ENCODE data around the gene MEN1.

MEN1 gene

DNA sequence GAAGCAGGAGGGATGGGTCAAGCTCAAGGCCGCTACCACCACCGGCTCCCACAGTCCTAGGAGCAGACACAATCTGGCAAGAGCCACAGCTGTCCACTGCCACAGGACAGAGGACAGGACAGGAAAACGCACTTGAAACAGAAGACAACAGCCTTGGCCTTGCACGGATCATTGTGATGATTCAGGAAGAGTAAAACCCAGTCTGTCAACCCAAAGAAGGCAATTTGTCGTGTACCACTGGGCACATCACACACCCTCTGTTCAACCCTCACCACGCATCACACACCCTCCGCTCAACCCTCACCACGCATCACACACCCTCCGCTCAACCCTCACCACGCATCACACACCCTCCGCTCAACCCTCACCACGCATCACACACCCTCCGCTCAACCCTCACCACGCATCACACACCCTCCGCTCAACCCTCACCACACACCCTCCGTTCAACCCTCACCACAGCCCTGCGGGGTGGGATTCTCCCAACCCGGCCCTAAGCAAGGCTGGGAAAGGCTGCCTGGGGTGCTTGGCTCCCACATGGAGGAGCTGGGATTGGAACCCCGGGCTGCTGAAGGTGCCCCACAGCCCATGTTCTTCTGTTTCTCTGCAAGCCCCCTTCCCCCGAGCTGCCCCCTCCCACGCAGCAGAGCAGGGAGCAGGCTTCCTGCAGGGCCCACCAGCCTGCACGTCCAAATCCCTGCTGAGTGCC is 45.4 kb upstream of the MEN1 start:
- no peak overlapping the region for H3K4me3 ChIP-seq (ENCODE audit: low read depth, low read length)
- no peak for DNase-seq (ENCODE audit: low read depth, low spot score)
- in situ Hi-C loops (cut with HindIII; ENCODE audit: low sequenced_read_pairs), result no loop called here
- no peak for TF ChIP-seq CTCF (IDR thresholded peaks at IDR 0.05; ENCODE audit: low read depth, low read length)

GRCh38 chr11:64854534-64855502 is 44.5 kb upstream of the MEN1 start:
- peak; percentile 89 for DNase-seq (ENCODE audit: low read depth, low spot score)
- in situ Hi-C loops (cut with HindIII; ENCODE audit: low sequenced_read_pairs), result no loop called here
- no peak for TF ChIP-seq CTCF (IDR thresholded peaks at IDR 0.05; ENCODE audit: low read depth, low read length)
- no peak overlapping the region for H3K4me3 ChIP-seq (ENCODE audit: low read depth, low read length)

GRCh38 chr11:64854157-64854533 is 43.8 kb upstream of the MEN1 start:
- no peak overlapping the region for H3K4me3 ChIP-seq (ENCODE audit: low read depth, low read length)
- no peak for DNase-seq (ENCODE audit: low read depth, low spot score)
- no peak for TF ChIP-seq CTCF (IDR thresholded peaks at IDR 0.05; ENCODE audit: low read depth, low read length)
- in situ Hi-C loops (cut with HindIII; ENCODE audit: low sequenced_read_pairs), result no loop called here

DNA sequence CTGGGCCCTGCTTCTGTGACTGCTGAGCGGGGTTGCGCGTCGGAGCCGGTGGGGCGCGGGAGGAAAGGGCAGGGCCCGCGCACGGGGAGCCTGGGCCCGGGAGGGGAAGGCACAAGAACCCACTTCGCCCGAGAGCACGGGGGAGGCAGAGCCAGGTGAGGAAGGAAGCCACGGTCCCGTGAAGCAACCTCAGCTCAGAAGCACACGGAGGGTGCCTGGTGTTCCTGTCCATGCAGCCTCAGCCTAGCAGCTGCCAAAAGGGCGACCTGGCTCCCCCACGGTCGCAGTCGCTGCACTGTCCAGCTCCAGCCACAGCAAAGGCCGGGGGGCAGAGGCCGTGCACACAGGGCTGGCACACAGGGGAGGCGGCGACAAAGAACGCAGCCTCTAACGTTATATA is 43.4 kb upstream of the MEN1 start:
- in situ Hi-C loops (cut with HindIII; ENCODE audit: low sequenced_read_pairs), result no loop called here
- no peak for DNase-seq (ENCODE audit: low read depth, low spot score)

DNA sequence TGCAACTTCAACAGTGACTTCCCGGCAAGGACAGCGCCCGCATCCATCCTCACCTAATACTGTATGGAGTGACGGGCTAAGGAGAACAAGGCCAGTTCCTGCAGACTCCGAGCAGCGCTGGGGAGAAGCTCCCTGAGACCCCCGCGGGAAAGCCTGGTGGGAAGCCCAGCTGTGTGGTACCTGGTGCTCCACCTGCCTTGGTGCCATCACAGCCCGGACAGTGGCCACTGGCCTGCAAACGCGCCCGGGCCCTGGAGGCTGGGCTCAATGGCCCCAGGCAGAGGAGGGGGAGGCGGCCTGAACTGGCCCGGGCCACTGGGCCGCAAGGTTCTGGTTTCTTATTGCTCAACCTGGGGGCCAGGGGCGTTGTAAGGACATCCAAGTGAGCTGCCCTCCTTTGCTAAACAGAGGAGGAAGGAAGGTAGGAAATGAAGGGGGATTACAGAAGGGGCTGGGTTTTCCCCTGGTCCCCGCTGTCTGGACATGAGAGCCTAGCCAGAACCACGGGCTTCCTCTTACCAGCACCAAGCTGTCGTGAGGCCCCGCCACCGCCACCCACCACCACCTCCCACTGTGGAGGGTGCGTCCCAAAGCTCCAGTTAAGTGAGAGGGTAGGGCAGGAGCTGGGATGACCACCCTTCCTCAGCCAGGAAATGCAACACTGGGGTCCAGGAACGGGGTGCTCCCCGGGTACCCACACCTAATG is 42.6 kb upstream of the MEN1 start:
- H3K4me3 ChIP-seq (ENCODE audit: low read depth, low read length), result no peak overlapping the region
- no peak for DNase-seq (ENCODE audit: low read depth, low spot score)
- TF ChIP-seq CTCF (IDR thresholded peaks at IDR 0.05; ENCODE audit: low read depth, low read length), result no peak
- in situ Hi-C loops (cut with HindIII; ENCODE audit: low sequenced_read_pairs), result no loop called here

More for the DNA sequence above, 43.4 kb upstream of the MEN1 start:
- H3K4me3 ChIP-seq (ENCODE audit: low read depth, low read length), result no peak overlapping the region
- no peak for TF ChIP-seq CTCF (IDR thresholded peaks at IDR 0.05; ENCODE audit: low read depth, low read length)

- no peak overlapping the region for H3K4me3 ChIP-seq (ENCODE audit: low read depth, low read length)
- in situ Hi-C loops (cut with HindIII; ENCODE audit: low sequenced_read_pairs), result no loop called here
- DNase-seq (ENCODE audit: low read depth, low spot score), result no peak
- TF ChIP-seq CTCF (IDR thresholded peaks at IDR 0.05; ENCODE audit: low read depth, low read length), result no peak
Observed at GRCh38 chr11:64851831-64852351, 41.5 kb upstream of the MEN1 start.

All from astrocyte of the spinal cord (primary cell).